ENCODE measurements around the gene MPIG6B.

MPIG6B gene

DNA sequence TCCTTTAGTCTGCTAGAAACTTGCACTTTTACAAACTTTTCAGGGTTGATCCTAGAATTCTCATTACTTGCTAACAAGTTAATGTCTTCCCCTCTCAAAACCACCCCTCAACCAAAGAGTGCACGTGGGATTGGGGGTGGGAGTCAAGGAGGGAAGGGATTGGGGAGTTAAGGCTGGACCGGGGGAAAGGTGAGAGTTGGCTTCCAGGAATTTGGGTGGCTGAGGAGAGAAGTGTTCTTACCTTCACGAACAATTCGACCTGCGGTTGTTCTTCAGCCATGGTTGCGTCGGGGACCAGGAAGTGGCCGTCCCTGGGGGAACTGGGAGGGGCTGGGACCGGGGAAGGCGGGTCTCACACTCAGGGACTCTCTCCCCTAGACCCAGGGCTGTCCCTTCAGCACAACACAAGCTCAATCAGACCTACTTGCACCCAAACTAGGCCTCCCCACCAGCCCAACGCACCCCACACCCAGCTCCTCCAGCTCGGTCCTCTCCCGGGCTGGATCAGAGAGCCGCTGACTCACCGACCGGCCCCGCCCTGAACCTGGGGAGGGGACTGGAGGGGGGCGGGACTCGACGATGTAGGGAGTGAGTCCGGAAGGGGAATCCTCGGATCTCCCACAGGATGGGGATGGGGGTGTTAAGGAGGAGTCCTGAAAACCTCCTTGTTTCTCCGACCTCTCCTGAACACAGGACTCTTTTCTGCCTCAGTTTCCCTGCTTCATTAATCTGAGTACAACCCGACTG lies 13.0 kb downstream of the MPIG6B start, which contains the start of gene CLIC1:
Gene CLIC1 (minus strand): TSS at position 510 of the 747 bp plus-strand sequence. CDS start 230 bp downstream, at position 280.
- Mint-ChIP-seq H3K9me3 (no peaks in the 10 kb centered on the region), H3K4me3 (peak within 1 kb of the TSS; percentile 98), H3K27ac (peak within 1 kb of the TSS; percentile 96), H3K4me1 (ENCODE audit: low read depth) (peaks cover 64% of the 10 kb centered on the region), H3K36me3 (ENCODE audit: low read depth) (peaks cover 66% of the 10 kb centered on the region), H3K27me3 (no peaks in the 10 kb centered on the region)
- DNase-seq: peak; percentile 87

DNA sequence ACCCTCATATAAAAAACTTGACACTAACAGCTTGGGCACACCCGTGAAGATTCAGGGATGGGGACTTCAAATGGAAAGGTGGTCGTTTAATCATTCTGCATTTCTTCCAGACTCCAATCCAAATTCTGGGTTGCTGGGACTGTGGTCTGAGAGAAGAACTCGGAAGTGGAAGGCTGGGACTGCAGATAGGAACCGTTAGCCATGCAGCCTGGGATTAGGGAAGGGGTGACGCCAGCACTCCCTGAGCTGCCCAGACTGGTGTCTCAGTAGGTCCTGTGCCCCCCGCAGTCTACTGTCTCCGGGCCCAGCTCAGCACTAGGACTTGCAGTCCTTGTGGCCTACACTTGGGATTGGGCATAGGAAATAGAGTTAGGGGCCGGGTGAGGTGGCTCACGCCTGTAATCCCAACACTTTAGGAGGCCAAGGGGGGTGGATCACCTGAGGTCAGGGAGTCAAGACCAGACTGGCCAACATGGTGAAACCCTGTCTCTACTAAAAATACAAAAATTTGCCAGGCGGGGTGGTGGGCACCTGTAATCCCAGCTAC lies 13.7 kb downstream of the MPIG6B start:
- DNase-seq: no peak
- H3K36me3 Mint-ChIP-seq (ENCODE audit: low read depth): peaks cover 66% of the 10 kb centered on the region

DNA sequence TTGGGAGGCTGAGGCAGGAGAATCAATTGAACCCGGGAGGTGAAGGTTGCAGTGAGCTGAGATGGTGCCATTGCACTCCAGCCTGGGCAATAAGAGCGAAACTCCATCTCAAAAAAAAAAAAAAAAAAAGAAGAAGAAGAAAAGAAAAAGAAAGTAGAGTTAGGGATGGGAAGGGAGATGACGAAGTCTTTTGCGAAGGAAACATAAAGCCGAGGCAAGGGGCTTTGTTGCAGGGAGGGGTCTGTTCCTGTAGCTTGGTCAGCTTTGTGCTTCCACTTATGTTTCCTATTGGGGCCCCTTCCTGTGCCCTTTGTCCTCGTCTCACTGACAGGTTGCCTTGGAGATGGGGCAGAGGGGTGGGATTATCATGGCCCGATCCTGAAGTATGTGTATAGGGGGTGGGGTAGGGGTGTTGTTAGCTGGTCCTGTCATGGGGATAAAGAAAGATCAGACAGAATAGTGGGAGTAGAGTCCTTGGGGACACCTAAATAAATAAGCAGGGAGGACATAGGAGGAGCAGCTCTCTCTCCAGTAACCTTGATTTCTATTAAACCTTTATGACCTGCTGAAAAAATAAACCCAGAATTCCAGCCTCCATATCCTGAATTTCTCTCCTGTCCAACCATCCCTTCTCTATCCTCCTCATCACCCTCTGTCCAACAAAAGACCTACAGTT lies 14.3 kb downstream of the MPIG6B start:
- Mint-ChIP-seq H3K36me3 (ENCODE audit: low read depth) (peaks cover 66% of the 10 kb centered on the region), H3K27me3 (no peaks in the 10 kb centered on the region), H3K4me1 (ENCODE audit: low read depth) (peaks cover 67% of the 10 kb centered on the region), H3K4me3 (peak overlapping the region; percentile 98), H3K9me3 (no peaks in the 10 kb centered on the region), H3K27ac (peak overlapping the region; percentile 96)
- no peak for DNase-seq

More for the DNA sequence above, 13.7 kb downstream of the MPIG6B start:
- peak overlapping the region; percentile 96 for H3K27ac Mint-ChIP-seq
- H3K27me3 Mint-ChIP-seq: no peaks in the 10 kb centered on the region
- H3K9me3 Mint-ChIP-seq: no peaks in the 10 kb centered on the region
- H3K4me1 Mint-ChIP-seq (ENCODE audit: low read depth): peaks cover 71% of the 10 kb centered on the region
- peak overlapping the region; percentile 98 for H3K4me3 Mint-ChIP-seq

DNA sequence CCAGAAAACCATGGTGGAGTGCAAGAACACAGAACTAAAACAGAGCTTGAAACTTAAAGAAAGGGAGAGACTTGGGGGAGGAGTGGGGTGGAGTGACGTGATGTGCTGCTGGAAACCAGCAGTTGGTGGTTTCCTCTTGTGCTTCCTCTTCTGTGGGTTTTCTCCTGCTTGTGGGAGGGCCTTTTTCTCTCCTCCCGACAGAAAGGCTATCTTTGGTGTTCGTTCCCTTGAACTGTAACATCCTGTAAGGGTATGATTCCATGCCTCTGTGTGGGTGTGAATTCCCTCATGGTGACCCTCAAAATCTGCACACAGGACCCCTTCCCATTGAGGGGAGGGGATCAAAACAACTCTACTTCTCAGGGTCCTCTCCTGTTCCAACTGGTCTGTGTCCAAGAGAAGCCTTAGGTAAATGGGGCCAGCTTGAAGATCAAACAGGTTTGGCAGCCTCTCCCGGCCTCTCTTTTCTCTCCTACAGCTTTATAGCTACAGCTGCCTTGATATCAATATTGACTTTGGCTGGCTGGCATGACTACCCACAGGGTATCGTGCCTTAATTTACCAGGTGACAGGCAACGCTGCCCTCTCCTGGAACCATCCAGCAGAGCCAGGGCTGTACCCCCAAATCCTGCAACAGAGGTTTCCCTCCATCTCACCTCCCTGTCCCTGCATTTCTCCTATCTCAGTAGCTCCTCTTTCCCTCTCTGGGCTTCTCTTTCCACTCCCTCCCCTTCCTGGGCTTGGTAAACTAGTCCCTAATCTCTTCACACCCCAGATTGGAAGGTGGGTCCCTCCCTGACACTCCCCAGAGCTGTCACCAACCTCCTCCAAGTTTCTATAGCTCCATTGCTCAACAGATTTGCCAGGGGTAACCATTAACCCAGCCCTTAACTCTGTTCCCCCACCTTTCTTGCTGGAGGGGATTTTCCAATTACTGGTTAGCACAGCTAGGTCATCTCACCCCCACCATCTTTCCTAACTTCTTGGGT lies 15.1 kb downstream of the MPIG6B start:
- Mint-ChIP-seq H3K4me3 (peak overlapping the region; percentile 98), H3K27ac (peak overlapping the region; percentile 96), H3K9me3 (no peaks in the 10 kb centered on the region), H3K4me1 (ENCODE audit: low read depth) (peaks cover 65% of the 10 kb centered on the region), H3K36me3 (ENCODE audit: low read depth) (peaks cover 66% of the 10 kb centered on the region), H3K27me3 (no peaks in the 10 kb centered on the region)
- DNase-seq: peak; percentile 54

DNA sequence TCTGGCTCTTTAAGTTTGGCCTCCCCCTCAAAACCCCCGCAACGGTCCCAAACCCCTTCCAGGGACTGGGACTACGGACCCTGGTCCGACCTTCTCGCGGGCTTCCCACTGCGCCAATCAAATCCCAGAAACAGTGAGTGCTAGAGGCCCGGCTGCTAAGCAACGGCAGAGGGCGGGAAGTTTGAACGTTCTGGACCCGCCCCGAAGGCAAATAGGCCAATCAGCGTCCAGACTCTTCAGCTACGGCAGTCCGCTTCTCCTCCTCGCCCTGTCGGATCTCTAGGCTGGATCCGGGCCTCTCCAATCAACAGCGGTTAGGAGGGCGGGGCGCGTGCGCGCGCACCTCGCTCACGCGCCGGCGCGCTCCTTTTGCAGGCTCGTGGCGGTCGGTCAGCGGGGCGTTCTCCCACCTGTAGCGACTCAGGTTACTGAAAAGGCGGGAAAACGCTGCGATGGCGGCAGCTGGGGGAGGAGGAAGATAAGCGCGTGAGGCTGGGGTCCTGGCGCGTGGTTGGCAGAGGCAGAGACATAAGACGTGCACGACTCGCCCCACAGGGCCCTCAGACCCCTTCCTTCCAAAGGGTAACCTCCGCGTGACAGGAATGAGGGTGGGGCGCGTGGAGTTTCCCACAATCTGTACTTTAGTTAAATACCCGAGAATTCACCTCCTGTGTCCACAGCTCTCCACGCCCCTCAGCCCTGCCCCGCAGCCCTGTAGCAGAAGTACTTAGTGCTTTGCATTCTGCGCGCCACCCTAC lies 16.6 kb downstream of the MPIG6B start, which contains the start of gene MSH5:
Gene MSH5 (plus strand): TSS at position 367 of the 758 bp plus-strand sequence. CDS start 462 bp downstream, outside the sequence.
- Mint-ChIP-seq H3K4me1 (ENCODE audit: low read depth) (peaks cover 52% of the 10 kb centered on the region), H3K4me3 (peak within 1 kb of the TSS; percentile 98), H3K9me3 (no peaks in the 10 kb centered on the region), H3K27me3 (no peaks in the 10 kb centered on the region), H3K36me3 (ENCODE audit: low read depth) (peaks cover 64% of the 10 kb centered on the region), H3K27ac (peak within 1 kb of the TSS; percentile 96)
- peak; percentile 96 for DNase-seq

DNA sequence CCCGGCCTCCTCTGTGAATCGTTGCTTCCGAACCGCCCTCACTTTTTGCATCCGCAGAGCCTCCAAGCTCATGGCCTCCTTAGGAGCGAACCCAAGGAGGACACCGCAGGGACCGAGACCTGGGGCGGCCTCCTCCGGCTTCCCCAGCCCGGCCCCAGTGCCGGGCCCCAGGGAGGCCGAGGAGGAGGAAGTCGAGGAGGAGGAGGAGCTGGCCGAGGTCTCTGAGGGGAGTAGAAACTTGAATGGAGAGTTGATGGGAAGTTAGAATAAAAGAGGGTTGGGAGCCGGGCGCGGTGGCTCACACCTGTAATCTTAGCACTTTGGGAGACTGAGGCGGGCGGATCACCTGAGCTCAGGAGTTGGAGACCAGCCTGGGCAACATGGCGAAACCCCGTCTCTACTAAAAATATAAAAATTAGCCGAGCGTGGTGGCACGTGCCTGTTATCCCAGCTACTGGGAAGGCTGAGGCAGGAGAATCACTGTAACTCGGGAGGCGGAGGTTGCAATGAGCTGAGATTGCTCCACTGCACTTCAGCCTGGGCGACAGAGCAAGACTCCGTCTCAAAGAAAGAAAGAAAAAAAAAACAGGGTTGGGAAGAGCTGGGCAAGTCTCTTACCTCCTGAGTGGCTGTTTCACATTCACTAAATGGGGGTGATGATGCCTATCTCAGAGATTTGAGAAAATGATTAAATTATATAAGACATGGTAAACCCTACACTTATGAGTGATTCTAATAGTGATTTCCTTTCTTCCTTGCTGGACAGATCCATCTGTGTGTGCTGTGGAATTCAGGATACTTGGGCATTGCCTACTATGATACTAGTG lies 17.4 kb downstream of the MPIG6B start:
- H3K27ac Mint-ChIP-seq: peak overlapping the region; percentile 96
- H3K36me3 Mint-ChIP-seq (ENCODE audit: low read depth): peaks cover 63% of the 10 kb centered on the region
- H3K27me3 Mint-ChIP-seq: no peaks in the 10 kb centered on the region
- no peak for DNase-seq
- peak overlapping the region; percentile 95 for H3K4me3 Mint-ChIP-seq
- no peaks in the 10 kb centered on the region for H3K9me3 Mint-ChIP-seq
- H3K4me1 Mint-ChIP-seq (ENCODE audit: low read depth): peaks cover 52% of the 10 kb centered on the region

DNA sequence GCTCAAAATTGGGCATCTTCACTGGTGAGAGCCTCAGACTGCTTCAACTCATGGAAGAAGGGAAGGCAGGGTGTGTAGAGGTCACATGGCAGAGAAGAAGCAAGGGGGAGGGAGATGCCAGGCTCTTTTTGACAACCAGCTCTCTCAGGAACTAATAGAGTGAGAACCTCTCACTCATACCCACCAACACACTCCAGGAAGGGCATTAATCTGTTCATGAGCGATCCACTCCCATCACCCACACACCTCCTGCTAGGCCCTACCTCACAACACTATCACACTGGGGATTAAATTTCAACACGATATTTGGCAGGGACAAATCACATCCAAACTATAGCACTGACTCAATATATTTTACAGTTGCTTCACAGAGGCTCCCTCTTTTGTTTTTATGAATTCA lies 18.6 kb downstream of the MPIG6B start:
- Mint-ChIP-seq H3K4me1 (ENCODE audit: low read depth) (peaks cover 47% of the 10 kb centered on the region), H3K9me3 (no peaks in the 10 kb centered on the region), H3K27me3 (no peaks in the 10 kb centered on the region), H3K4me3 (peak overlapping the region; percentile 95), H3K27ac (peak overlapping the region; percentile 50), H3K36me3 (ENCODE audit: low read depth) (peaks cover 65% of the 10 kb centered on the region)
- no peak for DNase-seq

DNA sequence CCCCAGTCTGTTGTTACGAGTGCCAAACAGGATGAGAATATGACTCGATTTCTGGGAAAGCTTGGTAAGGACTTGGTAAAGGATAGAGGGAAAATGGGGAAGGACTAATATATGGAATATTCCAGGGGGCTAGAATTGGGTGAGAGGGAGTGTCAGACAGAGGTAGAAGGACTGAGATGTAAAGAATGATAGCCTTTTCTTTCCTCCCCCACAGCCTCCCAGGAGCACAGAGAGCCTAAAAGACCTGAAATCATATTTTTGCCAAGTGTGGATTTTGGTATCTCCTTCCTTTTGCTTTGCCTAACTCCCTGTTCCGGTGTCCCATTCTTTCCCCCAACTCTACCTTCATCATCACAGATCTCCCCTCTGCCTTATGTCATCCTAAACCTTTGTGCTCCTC lies 19.7 kb downstream of the MPIG6B start:
- DNase-seq: no peak
- Mint-ChIP-seq H3K4me3 (no peak overlapping the region), H3K36me3 (ENCODE audit: low read depth) (peaks cover 76% of the 10 kb centered on the region), H3K4me1 (ENCODE audit: low read depth) (peaks cover 36% of the 10 kb centered on the region), H3K27ac (peak overlapping the region; percentile 35), H3K9me3 (no peaks in the 10 kb centered on the region), H3K27me3 (no peaks in the 10 kb centered on the region)

DNA sequence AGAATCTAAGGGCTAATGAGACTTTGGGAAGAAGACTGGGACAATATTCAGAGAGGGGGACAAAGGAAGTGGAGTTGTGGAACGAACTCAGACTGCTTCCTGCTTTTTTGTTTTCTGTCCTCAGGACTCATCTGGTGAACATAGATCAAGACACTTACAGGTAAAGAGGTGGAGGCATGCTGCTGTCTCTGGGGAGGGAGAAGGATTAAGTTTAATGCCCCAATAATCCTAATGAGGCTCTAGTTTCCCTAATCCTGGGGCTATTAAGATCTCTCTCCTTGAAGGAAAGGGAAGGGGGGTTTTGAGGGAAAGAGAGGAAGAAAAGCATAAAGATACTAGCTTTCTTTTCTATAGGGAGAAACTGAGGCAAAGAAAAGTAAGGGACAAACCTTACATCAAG lies 21.2 kb downstream of the MPIG6B start:
- Mint-ChIP-seq H3K27me3 (no peaks in the 10 kb centered on the region), H3K4me1 (ENCODE audit: low read depth) (peaks cover 22% of the 10 kb centered on the region), H3K36me3 (ENCODE audit: low read depth) (peaks cover 86% of the 10 kb centered on the region), H3K4me3 (no peak overlapping the region), H3K9me3 (no peaks in the 10 kb centered on the region), H3K27ac (no peak overlapping the region)
- DNase-seq: no peak

DNA sequence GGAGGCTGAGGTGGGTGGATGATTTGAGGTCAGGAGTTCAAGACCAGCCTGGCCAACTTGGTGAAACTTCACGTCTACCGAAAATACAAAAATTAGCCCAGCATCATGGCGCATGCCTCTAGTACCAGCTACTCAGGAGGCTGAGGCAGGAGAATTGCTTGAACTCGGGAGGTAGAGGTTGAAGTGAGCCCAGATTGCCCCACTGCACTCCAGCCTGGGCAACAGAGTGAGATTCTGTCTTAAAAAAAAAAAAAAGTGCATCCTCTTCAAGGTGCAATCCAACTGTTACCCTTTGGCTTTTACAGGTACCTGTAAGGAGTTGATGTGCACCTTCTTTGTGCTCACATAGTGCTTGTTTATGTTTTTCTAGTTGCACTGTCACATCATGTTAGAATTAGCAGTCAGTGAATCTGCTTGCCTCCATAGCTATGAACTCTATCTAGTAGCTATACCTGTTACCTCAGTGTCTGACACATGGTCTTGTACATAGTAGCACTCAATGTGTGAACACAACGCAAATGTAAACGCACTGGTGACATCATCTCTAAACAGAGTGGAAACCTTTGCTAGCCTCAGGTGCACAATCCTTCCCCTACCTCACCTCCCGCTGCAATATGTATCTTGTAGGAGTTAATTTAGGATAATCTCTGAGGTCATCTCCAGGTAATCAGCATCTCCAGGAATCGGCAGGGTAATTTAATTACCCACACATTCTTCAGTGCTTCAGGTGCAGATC lies 26.3 kb downstream of the MPIG6B start:
- no peak for DNase-seq
- peaks cover 61% of the 10 kb centered on the region for H3K36me3 Mint-ChIP-seq (ENCODE audit: low read depth)
- H3K9me3 Mint-ChIP-seq: no peaks in the 10 kb centered on the region
- no peaks in the 10 kb centered on the region for H3K27me3 Mint-ChIP-seq
- H3K27ac Mint-ChIP-seq: no peak overlapping the region
- H3K4me1 Mint-ChIP-seq (ENCODE audit: low read depth): peaks cover 1% of the 10 kb centered on the region
- no peak overlapping the region for H3K4me3 Mint-ChIP-seq

DNA sequence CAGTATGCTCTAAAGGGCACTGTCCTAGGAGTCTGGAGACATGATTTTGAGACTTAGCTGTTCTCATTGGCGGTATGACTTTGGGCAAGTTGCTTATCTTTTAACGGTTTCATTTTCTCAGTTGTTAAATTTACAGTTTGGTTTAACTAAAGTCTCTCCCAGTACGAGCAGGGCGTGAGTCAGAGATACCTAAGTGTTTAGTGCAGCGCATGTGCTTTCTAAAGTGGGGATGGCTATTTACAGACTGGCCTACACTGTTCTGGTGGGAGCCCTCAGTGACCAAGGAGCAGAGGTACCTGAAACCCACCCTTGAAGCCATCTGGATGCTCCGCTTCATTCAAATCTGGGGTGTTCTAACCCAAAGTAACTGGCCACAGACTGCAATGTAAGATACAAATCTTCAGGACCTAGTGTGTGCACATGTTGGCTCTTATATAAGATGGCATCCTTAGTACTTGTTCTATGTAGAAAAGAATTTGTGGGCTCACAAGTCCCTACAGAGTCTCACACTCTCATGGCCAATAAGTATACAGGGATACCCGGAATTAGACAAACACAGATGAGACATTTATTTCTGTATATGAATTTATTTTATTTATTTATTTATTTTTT lies 27.3 kb downstream of the MPIG6B start:
- no peak for DNase-seq
- Mint-ChIP-seq H3K4me1 (ENCODE audit: low read depth) (peaks cover 1% of the 10 kb centered on the region), H3K9me3 (no peaks in the 10 kb centered on the region), H3K27me3 (no peaks in the 10 kb centered on the region), H3K36me3 (ENCODE audit: low read depth) (peaks cover 53% of the 10 kb centered on the region), H3K4me3 (no peak overlapping the region), H3K27ac (no peak overlapping the region)

DNA sequence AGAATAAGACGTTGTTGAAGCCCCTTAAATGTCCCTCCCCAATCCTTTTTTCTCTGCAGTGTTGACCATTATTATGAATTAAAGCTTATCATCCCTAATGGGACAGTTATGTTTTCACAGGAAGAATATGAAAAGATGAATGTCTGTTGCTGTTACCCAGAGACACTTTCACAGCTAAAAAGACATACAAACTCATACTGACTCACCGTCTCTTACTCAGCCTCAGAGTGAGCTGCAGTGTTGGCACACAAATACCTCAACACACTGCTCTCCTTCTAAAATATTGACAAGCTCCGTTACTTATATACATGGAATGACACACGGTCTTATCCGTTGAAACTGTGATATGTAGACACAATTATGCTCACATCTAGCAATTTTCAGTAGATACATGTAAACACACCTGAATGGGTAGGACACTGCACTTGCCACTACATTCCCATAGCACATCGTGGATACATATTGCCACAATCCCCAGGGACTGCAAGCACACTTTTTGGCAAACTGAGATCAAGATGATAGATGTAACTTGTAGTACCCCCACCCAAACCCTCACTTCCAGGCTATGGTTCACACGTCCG lies 29.7 kb downstream of the MPIG6B start:
- H3K4me3 Mint-ChIP-seq: no peak overlapping the region

More for the DNA sequence above, 29.7 kb downstream of the MPIG6B start:
- H3K36me3 Mint-ChIP-seq (ENCODE audit: low read depth): peaks cover 33% of the 10 kb centered on the region
- peaks cover 1% of the 10 kb centered on the region for H3K4me1 Mint-ChIP-seq (ENCODE audit: low read depth)
- H3K9me3 Mint-ChIP-seq: no peaks in the 10 kb centered on the region
- DNase-seq: no peak
- no peaks in the 10 kb centered on the region for H3K27me3 Mint-ChIP-seq
- no peak overlapping the region for H3K27ac Mint-ChIP-seq
